GM19397 (cell line): ENCODE results near the gene UBE2Z.
"Not testable (repeated sequence)": the region's sequence is repeated elsewhere in the genome, so short reads cannot be mapped to it uniquely, and the experiment has no call there.

Experiments used
- ATAC-seq: cut with Tn5 transposase; IDR thresholded peaks from one replicate; pipeline ENCODE4 v1.9.1; 2021; ENCODE audit warnings: mild to moderate bottlenecking, moderate library complexity; ENCODE audit not compliant: unreplicated experiment

UBE2Z gene

DNA sequence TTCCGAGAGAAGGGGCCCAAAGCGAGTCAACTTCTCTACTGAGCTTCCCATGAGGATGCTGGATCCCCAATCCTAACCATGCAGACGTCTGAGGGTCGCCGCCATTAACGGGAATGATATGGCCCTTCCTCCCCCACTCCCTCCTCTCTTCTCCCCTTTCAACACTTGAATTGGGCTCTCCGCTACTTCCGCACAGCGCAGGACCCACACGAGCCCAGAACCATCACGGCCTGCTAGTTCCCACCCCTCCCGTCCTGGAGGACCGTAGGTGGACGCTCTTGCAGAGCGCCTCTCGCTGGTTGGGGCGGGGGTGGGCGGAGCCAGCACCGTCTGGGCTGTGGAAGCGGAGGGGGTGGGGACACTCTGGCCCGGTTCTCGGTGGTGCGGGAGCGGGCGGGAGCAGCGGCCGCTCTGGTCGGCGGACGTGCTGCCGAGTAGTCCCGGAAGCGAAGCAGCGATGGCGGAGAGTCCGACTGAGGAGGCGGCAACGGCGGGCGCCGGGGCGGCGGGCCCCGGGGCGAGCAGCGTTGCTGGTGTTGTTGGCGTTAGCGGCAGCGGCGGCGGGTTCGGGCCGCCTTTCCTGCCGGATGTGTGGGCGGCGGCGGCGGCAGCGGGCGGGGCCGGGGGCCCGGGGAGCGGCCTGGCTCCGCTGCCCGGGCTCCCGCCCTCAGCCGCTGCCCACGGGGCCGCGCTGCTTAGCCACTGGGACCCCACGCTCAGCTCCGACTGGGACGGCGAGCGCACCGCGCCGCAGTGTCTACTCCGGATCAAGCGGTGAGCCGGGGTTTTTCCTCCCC, at the start of gene UBE2Z:
Gene UBE2Z, plus strand, starts transcription at position 361 of the 797 bp plus-strand sequence. Its CDS starts 97 bp downstream, at position 458.
- ATAC-seq, result peak; percentile 81

DNA sequence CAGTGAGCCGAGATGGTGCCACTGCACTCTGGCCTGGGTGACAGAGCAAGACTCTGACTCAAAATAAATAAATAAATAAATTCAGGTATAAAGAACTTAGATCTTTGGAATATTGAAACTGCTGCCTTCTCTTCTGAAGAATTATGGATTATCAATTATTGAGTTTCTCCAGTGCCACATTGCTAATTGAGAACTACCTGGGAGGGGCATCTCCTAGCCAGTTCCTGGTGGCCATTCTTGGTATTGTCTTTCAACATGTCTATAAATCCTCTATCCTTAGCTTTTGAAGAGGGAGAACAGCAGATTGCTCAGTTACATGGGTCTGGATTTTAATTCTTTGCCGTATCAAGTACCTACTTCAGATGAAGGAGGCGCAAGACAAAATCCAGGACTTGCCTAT, 48.2 kb upstream of the UBE2Z start:
- no peak for ATAC-seq

DNA sequence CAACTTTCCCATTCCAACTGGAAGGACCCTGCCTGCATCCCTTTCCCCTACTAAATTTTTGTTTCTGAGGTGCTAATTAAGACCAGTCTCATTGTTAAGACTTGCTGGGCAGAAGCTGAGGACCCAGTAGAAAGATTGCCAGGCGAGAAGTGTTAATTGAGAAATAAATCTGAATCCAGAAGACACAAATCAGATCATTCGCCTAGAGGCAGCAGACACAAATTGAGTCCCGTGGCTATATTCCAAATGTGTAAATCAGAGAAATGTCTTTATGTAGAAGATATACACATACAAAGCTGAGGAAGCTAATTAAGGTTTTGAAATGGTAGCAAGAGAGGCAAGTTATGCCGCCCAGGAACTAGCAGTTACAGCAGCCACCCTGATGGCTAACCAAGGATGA, 47.8 kb upstream of the UBE2Z start:
- no peak for ATAC-seq

DNA sequence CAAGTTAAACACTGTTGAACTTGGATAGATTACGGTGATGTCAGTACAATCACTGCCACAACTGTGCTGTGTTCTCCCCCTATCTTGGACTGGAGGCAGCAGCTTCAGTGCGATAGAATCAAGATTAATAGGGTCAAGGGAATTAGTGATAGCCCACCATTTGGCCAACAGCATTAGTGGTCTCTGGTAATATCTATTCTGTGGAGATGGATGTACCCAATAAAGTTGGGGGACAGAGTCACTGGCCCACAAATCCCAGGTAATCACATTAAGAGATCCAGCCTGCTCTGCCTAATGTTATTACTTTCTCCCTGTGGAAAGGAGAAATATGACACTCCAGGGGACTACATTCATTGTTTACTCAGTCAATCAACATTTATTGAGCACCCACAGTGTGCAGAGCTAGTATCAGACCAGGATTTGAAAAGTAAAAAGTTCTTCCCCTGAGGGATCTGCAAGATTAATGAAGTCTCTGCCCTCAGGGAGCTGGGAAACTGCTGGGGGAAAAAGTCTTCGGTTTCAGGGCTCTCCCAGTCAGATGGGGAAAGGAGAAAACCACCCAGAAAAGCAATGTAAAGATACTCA, 39.2 kb upstream of the UBE2Z start:
- no peak for ATAC-seq

DNA sequence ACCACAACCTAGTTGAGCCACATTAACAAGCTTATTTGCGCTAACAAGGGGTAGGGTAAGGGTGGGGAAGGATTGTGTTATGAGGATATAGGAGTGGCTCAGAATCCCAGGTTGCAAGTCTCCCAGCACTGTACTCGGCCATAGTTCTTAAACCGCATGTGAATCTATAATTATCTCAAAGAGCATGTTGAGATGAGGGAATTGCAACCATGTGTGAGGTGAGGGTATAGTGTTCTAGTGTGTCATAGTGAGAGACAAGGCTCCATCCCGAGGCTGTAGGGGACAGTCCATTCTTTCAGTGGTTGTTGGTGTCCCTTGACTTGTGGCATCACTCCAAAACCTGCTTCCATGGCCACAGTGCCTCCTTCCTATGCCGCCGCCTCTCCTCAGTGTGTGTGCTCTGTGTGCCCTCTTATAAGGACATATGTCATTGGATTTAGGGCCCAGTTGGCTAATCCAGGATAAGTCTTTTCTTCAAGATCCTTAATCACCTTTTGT, 38.3 kb upstream of the UBE2Z start:
- ATAC-seq, result no peak

DNA sequence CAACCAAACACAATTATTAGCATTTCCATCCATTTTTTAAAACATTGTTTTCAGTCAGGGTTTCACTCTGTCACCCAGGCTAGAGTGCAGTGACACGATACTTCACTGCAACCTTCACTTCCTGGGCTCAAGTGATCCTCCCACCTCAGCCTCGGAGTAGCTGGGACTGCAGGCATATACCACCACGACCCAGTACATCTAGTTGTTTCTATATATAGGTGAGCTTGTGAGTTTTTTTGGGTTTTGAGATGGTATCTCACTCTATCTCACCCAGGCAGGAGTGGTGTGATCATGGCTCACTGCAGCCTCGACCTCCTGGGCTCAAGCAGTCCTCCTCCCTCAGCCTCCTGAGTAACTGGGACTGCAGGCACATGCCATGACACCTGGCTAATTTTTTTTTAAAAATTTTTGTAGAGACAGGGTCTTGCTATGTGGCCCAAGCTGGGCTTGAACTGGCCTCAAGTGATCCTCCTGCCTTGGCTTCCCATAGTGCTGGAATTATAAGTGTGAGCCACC, 37.1 kb upstream of the UBE2Z start:
- ATAC-seq, result no peak

DNA sequence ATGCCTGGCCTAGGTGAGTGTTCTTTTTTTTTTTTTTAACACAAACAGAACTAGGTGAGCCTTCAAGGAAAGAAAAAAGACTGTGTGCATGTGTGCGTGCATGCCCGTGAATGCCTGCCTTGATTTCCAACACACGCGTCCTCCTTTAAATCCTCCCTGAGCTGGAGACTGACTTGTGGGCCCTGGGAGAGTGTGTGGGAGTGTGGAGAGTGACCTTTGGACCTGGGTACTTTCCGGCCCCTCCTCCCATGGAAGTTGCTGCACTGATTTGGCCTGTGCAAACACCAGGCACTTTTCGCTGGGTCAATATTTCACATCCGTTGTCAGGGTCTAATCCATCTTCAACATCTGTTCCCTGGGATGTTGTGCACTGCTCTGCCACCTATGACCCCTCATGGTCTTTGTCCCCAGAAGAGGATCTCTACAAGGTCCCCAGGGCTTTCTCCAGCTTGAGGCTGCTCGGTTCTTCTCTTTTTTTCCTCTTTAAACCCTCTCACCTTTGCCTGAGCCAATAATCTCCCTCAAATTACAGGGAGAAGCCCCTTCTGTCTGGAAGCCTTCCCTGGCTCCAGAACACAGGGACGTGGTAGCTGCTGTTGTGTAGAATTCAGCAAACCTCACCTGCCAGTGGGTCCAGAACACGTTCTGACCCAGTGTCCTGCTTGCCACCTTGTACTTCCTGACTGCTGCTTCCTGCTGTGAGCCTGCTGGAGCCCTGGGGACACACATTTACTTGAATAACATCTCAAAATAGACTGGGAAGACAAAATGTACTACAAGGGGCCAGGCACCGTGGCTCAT, 36.5 kb upstream of the UBE2Z start:
- ATAC-seq, result no peak

DNA sequence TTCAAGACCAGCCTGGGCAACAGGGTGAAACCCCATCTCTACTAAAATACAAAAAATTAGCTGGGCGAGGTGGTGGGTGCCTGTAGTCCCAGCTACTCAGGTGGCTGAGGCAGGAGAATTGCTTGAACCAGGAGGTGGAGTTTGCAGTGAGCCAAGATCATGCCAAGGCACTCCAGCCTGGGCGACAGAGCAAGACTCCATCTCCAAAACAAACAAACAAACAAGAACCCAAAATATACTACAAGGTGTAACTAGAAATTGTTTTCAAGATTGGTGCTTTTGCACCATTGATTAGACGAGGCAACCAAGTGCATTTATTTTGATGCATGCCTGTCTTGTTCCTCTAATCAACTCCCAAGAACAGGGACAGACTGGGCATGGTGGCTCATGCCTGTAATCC, 35.8 kb upstream of the UBE2Z start:
- not testable (repeated sequence) for ATAC-seq

DNA sequence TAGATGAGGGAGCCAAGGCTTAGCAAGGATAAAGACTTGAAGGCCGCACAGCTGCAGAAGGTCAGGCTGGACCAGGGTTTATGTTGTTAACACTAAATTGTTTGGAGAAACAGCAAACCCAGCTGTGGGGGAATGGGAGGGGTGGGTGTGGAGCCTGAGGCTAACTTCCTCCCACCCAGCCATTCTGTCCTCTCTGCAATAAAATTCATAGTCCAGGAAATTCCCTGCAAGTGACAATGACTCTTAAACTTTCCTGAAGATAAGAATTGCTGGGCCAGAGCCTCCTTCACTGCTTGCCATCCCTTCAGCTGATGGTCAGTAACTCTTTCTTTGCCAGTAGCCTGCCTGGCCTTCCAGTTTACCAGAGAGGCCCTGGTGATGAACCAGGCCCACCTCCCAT, 35.0 kb upstream of the UBE2Z start:
- ATAC-seq, result no peak

DNA sequence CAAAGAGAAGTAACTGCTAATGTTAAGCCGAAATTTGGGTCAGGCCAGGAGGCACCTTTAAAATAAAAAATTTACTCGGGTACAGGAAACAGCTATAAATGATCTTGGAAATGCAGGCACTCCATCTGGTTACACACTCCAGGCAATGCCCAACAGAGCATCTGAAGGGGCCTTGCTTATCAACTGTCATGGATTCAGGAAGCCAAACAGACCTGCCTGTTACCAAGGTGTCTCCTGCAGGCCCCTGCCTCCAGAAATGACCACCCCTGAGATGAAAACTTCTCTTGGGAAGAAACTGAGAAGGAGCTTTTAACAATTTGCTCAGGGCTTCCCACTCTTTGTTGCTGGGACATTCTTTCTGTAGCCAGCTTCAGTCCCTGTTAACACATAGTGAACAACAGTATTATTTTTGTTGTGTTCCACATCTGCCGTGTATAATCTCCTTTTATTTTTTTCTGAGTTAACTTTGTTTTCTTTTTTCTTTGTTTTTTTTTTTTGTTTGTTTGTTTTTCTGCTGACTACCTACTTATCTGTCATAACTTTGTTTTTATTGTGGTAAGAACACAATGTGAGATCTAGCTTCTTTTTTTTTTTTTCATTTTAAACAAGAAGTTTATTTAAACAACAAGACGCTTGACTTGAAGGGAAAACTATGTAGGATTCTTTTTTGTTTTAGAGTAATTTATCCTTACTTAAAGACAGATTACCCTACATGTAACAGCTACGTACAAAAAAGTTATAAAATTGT, 34.3 kb upstream of the UBE2Z start:
- no peak for ATAC-seq

DNA sequence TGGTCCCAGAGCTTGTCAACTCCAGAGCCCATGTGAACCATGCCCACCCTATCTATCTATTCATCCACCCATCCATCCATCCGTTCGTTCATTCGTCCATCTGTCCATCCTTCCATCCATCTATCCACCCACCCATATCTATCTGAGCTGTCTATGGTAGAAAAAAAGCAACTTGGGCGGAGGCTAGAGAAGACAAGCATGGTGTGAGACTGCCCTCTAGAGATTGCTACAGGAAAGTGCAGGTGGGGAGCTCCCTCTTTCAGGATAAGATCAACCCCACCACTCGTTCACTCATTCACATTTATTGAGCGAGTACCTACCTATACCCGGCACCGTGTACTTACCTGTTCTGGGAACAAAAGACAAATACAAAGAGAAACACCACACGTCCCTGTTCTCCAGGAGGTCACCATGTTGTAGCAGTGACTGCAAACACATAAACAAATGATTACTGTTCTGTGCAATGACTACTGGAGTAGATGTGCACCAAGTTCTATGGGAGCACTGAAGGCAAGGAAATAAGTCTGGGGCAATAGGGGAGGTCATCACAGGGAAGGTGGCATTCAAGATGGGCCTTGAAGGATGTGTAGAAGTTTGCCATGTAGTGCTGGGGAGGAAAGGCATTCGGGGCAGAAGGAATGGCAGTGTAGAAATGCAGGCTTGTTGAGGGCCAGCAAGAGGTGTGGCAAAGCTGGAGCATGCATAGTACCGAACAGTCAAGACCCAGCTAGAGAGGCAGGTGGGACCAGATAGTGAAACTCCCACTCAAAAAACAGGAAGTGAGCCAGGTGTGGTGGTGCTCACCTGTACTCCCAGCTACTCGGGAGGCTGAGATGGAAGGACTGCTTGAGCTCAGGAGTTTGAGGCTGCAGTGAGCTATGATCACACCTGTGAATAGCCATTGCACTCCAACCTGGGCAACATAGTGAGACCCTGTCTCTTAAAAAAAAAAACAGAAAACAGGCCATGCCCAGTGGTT, 29.0 kb upstream of the UBE2Z start:
- no peak for ATAC-seq

DNA sequence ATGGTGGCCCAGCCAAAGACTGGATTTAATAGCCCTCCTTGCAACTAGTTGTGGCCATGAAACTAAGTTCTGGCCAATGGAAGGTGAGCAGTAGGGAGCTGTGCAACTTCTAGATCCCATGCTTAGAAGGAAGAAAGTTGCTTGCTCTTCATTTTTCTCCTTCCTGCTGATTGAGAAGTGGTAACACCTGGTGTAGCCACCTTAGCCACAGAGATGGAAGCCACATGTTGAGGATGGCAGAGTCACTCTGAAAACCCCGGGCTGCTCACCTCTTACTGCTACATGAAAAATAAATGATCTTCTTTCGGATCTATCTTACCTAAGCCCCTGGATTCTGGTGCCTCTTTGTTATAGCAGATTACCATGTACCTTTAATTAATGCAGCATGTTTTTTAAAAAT, 25.9 kb upstream of the UBE2Z start:
- ATAC-seq, result no peak

DNA sequence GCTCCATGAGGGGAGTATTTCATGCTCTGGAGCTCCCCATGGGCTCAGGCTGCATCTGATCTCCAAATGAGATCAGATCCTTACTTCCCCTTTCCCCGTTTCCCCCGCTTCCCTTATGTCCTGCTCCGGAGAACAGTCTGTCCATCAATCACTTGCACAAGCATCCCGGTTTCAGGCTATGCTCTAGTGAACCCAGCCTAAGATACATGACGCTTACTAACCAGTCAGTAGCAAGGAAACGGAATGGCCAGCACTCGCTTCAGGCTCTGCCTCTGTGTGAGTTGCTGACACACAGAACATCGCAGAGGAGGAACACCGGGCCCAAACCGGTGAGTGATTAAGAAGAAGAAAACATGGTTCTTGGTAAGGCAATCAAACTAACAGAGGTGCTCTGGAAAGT, 25.0 kb upstream of the UBE2Z start:
- no peak for ATAC-seq

DNA sequence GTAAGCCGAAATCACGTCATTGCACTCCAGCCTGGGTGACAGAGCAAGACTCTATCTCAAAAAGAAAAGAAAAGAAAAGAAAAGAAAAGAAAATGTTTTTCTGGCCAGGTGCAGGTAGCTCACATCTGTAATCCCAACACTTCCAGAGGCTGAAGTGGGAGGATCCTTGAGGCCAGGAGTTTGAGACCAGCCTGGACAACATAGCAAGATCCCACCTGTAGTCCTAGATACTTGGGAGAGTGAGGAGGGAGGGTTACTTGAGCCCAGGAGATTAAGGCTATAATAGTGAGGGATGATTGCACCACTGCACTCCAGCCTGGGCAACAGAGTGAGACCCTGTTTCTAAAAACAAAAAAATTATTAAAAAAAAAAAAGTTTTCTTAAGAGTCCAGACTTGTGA, 18.1 kb upstream of the UBE2Z start:
- ATAC-seq, result no peak

DNA sequence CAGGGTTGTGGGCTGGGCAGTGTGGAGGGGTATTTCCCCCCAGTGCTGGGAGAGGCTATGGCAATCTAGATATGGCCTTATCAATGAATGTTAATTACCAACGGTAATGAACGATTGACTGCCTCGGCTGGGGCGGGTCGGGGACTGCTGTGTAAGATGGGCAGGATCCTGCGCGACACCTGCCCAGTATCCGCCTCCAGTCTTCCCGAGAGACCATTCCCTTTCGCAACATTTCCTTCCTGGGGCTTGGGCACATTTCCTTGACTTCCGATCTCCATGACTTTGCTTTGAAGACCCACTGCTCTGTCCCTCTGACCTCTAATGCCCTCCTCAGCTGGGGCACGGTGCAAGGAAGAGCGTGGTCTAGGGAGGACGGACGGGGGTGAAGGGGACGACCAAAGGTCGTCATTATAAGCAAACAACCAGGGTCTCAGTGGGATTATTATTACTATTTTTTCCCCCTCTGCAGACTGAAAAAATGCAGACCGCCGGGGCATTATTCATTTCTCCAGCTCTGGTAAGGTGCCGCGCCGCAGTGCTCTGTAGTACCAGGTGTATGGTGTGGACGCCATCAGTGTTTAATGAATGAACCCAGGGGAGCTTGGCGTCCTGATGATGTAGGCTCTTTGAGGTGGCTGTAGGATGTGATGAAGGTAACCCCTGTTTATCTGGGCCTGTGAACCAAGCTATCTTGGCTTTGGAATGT, 15.1 kb upstream of the UBE2Z start:
- no peak for ATAC-seq

DNA sequence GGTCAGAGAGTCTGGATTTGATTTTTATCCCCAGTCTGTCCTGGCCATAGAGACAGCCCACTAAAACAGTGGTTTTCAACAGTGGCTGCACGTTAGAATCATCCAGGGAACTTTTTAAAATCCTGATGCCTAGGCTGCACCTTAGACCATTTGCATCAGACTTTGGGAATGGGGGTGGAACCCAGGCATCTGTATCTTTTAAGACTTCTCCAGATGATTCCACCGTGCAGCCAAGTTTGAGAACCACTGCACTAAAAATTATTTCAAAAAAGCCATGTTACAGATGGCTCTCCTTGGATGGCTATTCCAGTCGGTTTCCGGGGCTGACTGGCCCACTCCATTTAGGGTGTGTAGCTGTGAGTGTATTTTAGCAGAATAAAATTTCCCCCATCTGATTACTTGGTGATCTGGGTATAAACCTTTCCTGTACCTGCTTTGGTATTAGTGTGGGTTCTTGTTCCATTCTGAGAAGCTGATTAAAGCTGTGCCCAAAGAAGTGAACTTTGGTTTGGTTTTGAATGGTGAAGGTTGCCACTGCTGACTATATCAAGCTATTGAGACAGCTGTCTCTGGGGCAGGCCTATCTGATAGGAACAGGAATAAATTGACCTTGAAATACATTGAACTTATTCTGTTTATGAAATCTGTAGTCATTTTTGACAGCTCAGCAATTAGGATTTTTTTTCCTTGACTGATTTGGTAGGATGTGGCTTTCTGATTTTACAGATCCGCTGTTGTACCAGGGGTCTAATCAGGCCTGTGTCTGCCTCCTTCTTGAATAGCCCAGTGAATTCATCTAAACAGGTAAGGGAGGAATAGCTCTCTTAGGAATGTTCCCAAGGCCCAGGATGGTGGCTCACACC, 14.3 kb upstream of the UBE2Z start:
- ATAC-seq, result no peak

DNA sequence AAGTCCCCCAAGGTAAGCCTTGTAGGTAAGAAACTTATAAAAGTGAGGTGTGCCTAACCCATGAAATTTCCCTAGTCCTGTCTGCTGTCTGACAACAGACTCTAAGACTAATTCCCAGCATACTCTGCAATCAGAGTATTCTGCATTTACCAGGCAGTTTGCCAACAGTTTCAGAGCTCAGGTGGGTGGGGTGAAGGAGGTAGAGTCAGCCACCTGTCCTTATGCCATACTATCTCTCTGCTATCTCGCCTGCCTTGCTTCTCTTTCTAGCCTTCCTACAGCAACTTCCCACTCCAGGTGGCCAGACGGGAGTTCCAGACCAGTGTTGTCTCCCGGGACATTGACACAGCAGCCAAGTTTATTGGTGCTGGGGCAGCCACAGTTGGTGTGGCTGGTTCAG, 13.3 kb upstream of the UBE2Z start:
- ATAC-seq, result no peak

DNA sequence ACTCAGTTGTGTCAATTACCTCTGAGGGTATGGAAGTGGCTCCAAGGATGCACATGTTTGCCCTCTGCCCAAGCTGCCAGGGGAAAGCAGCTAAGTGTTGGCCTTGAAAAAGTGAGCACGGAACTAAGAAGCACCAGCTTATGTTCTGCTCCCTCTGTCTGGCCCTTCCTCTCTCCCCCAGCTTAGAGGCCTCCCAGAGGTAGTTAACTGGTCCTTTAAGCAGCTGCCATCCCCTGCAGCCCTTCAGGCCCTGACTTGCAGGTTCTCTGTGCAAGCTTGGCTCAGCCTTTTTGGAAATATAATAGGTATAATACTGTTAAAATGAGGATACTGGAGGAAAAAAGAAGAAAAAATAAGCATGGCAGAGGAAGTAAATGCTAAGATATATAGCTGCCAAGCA, 7.0 kb upstream of the UBE2Z start:
- no peak for ATAC-seq
